ENCODE data around the gene SFXN2. TPM values are rescaled to one million over a fixed set of nuclear protein-coding genes. Genes with fewer than 3 reads are reported as not detected.
A peak's percentile ranks its signal among the peaks of the same experiment; 100 is the strongest.

SFXN2 gene
- total RNA-seq, 1 experiment from 2014 or later = 21.2 TPM

- CTCF ChIA-PET = interaction anchor here (0.6 to 1.3 kb wide), 4 partner anchors 9 to 82 kb away, joined by 3 to 8 read pairs (median 4); no protein-coding TSS in a partner anchor
- no peak overlapping the region for H3K27ac Mint-ChIP-seq (ENCODE audit: unreplicated experiment)
- no TSS peak for BruUV-seq (replicated peaks)
Observed at GRCh38 chr10:102669206-102670064, 45.0 kb upstream of the SFXN2 start.

GRCh38 chr10:102670065-102670670 lies 44.3 kb upstream of the SFXN2 start:
- peak; percentile 8 for TF ChIP-seq CTCF (IDR thresholded peaks at IDR 0.05; ENCODE audit: unreplicated experiment)
- no peaks in the 10 kb centered on the region for H3K9me3 Mint-ChIP-seq (ENCODE audit: low read depth, unreplicated experiment)
- H3K27ac Mint-ChIP-seq (ENCODE audit: unreplicated experiment) = no peak overlapping the region
- H3K4me3 Mint-ChIP-seq (ENCODE audit: low read depth, unreplicated experiment) = no peak overlapping the region
- H3K4me1 Mint-ChIP-seq (ENCODE audit: low read depth, unreplicated experiment) = peaks cover 10% of the 10 kb centered on the region
- BruUV-seq (replicated peaks) = no TSS peak
- intact Hi-C loops (cut with micrococcal nuclease; ENCODE audit: unreplicated experiment) = no loop called here
- no peak for DNase-seq
- CTCF ChIA-PET = interaction anchor here (1.1 to 1.3 kb wide), 2 partner anchors 14 to 82 kb away, joined by 3 to 4 read pairs; no protein-coding TSS in a partner anchor
- no peaks in the 10 kb centered on the region for H3K36me3 Mint-ChIP-seq (ENCODE audit: insufficient read depth, unreplicated experiment)
- peaks cover 12% of the 10 kb centered on the region for H3K27me3 Mint-ChIP-seq (ENCODE audit: unreplicated experiment)

More at GRCh38 chr10:102669206-102670064, 45.0 kb upstream of the SFXN2 start:
- no peaks in the 10 kb centered on the region for H3K9me3 Mint-ChIP-seq (ENCODE audit: low read depth, unreplicated experiment)
- TF ChIP-seq CTCF (IDR thresholded peaks at IDR 0.05; ENCODE audit: unreplicated experiment) = peak; percentile 23
- peaks cover 12% of the 10 kb centered on the region for H3K27me3 Mint-ChIP-seq (ENCODE audit: unreplicated experiment)
- peak; percentile 24 for DNase-seq
- no peaks in the 10 kb centered on the region for H3K36me3 Mint-ChIP-seq (ENCODE audit: insufficient read depth, unreplicated experiment)
- peaks cover 10% of the 10 kb centered on the region for H3K4me1 Mint-ChIP-seq (ENCODE audit: low read depth, unreplicated experiment)
- H3K4me3 Mint-ChIP-seq (ENCODE audit: low read depth, unreplicated experiment) = no peak overlapping the region
- intact Hi-C loops (cut with micrococcal nuclease; ENCODE audit: unreplicated experiment) = no loop called here

GRCh38 chr10:102670871-102671434 lies 43.5 kb upstream of the SFXN2 start:
- no peak for DNase-seq
- Mint-ChIP-seq H3K27me3 (ENCODE audit: unreplicated experiment) (peaks cover 12% of the 10 kb centered on the region), H3K4me3 (ENCODE audit: low read depth, unreplicated experiment) (no peak overlapping the region), H3K4me1 (ENCODE audit: low read depth, unreplicated experiment) (peaks cover 10% of the 10 kb centered on the region), H3K27ac (ENCODE audit: unreplicated experiment) (no peak overlapping the region), H3K36me3 (ENCODE audit: insufficient read depth, unreplicated experiment) (no peaks in the 10 kb centered on the region), H3K9me3 (ENCODE audit: low read depth, unreplicated experiment) (no peaks in the 10 kb centered on the region)
- TF ChIP-seq CTCF (IDR thresholded peaks at IDR 0.05; ENCODE audit: unreplicated experiment) = no peak
- CTCF ChIA-PET = no interaction called here
- intact Hi-C loops (cut with micrococcal nuclease; ENCODE audit: unreplicated experiment) = no loop called here
- BruUV-seq (replicated peaks) = no TSS peak

GRCh38 chr10:102673236-102673818 lies 41.1 kb upstream of the SFXN2 start:
- TF ChIP-seq CTCF (IDR thresholded peaks at IDR 0.05; ENCODE audit: unreplicated experiment) = no peak
- H3K27ac Mint-ChIP-seq (ENCODE audit: unreplicated experiment) = no peak overlapping the region
- peaks cover 10% of the 10 kb centered on the region for H3K4me1 Mint-ChIP-seq (ENCODE audit: low read depth, unreplicated experiment)
- peaks cover 12% of the 10 kb centered on the region for H3K27me3 Mint-ChIP-seq (ENCODE audit: unreplicated experiment)
- CTCF ChIA-PET = interaction anchor here (0.7 to 1.3 kb wide), 3 partner anchors 18 to 1071 kb away, joined by 3 to 5 read pairs (median 4); no protein-coding TSS in a partner anchor
- BruUV-seq (replicated peaks) = no TSS peak
- no peaks in the 10 kb centered on the region for H3K9me3 Mint-ChIP-seq (ENCODE audit: low read depth, unreplicated experiment)
- H3K4me3 Mint-ChIP-seq (ENCODE audit: low read depth, unreplicated experiment) = peak overlapping the region; percentile 3
- intact Hi-C loops (cut with micrococcal nuclease; ENCODE audit: unreplicated experiment) = no loop called here
- DNase-seq = no peak
- no peaks in the 10 kb centered on the region for H3K36me3 Mint-ChIP-seq (ENCODE audit: insufficient read depth, unreplicated experiment)
